H1 (cell line): ENCODE measurements around the gene OMP. TPM values are rescaled to one million over a fixed set of nuclear protein-coding genes. Genes with fewer than 3 reads are reported as not detected.

Source experiments
- CTCF ChIA-PET: fragments of 300-600 bp; sonication (Branson Sonifier 250); formaldehyde crosslinking; loops from one replicate; lab custom pipeline; 2021; ENCODE audit not compliant: partially characterized antibody; lab: Charles Lee
- POLR2A ChIA-PET: fragments of 300-600 bp; sonication (Branson Sonifier 250); formaldehyde crosslinking; loops from one replicate; lab custom pipeline; 2021; ENCODE audit warnings: inconsistent platforms; ENCODE audit not compliant: partially characterized antibody; lab: Charles Lee
- DNase-seq, 2 experiments: peaks; one replicate each; pipeline versions ENCODE4 v3.0.0 to v3.0.0-alpha.2; 2010 to 2022; ENCODE audit warnings: low spot score in 2 of 2, low read depth in 1 of 2, mixed read lengths in 1 of 2
- FAIRE-seq: peaks from 2 replicates; lab custom pipeline; 2011; peaks lifted over from hg19 to GRCh38; lab: Jason Lieb, UNC
- H2AFZ ChIP-seq: 2 replicates; pipeline ENCODE4 v1.8.1; 2012; ENCODE audit warnings: low read length, inconsistent platforms
- H2AK5ac ChIP-seq: 2 replicates; pipeline ENCODE4 v1.6.1; 2013; ENCODE audit warnings: low read depth, low read length
- H2BK120ac ChIP-seq: replicated peaks from 2 replicates; pipeline ENCODE3; 2013; ENCODE audit warnings: low read depth, low read length, inconsistent platforms
- H2BK12ac ChIP-seq: 2 replicates; pipeline ENCODE4 v1.6.1; 2013; ENCODE audit warnings: low read depth, low read length
- H2BK15ac ChIP-seq: 2 replicates; pipeline ENCODE4 v1.6.1; 2013; ENCODE audit warnings: low read length
- H2BK20ac ChIP-seq: 2 replicates; pipeline ENCODE4 v1.6.1; 2013; ENCODE audit warnings: low read length
- H2BK5ac ChIP-seq: 2 replicates; pipeline ENCODE4 v1.6.1; 2013; ENCODE audit warnings: low read depth, low read length
- H3K14ac ChIP-seq: 2 replicates; pipeline ENCODE4 v1.6.1; 2013; ENCODE audit warnings: inconsistent platforms; ENCODE audit not compliant: insufficient read length
- H3K18ac ChIP-seq: 2 replicates; pipeline ENCODE4 v1.6.1; 2013; ENCODE audit warnings: low read length; ENCODE audit errors: extremely low read depth
- H3K23ac ChIP-seq: 2 replicates; pipeline ENCODE4 v1.6.1; 2013; ENCODE audit warnings: inconsistent platforms; ENCODE audit not compliant: insufficient read length
- H3K23me2 ChIP-seq: 2 replicates; pipeline ENCODE4 v1.6.1; 2013; ENCODE audit warnings: low read depth, low read length
- H3K27ac ChIP-seq: 2 replicates; pipeline ENCODE4 v1.6.1; 2011; ENCODE audit warnings: low read depth, low read length, inconsistent platforms
- H3K27me3 ChIP-seq, 4 experiments: replicated peaks in 1 of 4; 1 replicate in 1 of 4; 2 replicates in 3 of 4; pipeline versions ENCODE4 v1.6.1 to v1.8.1; 2011 to 2013; ENCODE audit warnings: low read length in 3 of 4, mild to moderate bottlenecking in 3 of 4, inconsistent platforms in 2 of 4, mixed read lengths in 2 of 4, moderate library complexity in 1 of 4; ENCODE audit not compliant: control insufficient read depth in 3 of 4, insufficient read depth in 3 of 4; ENCODE audit errors: extremely low read depth in 1 of 4
- H3K36me3 ChIP-seq, 4 experiments: 2 replicates each; pipeline versions ENCODE4 v1.6.1 to v1.8.1; 2011 to 2013; ENCODE audit warnings: mild to moderate bottlenecking in 4 of 4, low read length in 3 of 4, moderate library complexity in 2 of 4, control low read depth in 1 of 4, inconsistent platforms in 1 of 4; ENCODE audit not compliant: insufficient read depth in 4 of 4, control insufficient read depth in 2 of 4
- H3K4ac ChIP-seq: replicated peaks from 2 replicates; pipeline ENCODE3; 2013; ENCODE audit warnings: low read length, low read depth, mixed read lengths, inconsistent platforms; ENCODE audit not compliant: insufficient read length
- H3K4me1 ChIP-seq, 4 experiments: replicated peaks in 1 of 4; 1 replicate in 1 of 4; 2 replicates in 3 of 4; pipeline versions ENCODE4 v1.6.1 to v1.8.1; 2011 to 2013; ENCODE audit warnings: low read length in 3 of 4, inconsistent platforms in 2 of 4, mixed read lengths in 1 of 4; ENCODE audit not compliant: insufficient read depth in 4 of 4, control insufficient read depth in 3 of 4
- H3K4me2 ChIP-seq, 2 experiments: 2 replicates each; pipeline versions ENCODE4 v1.6.1 to v1.8.1; 2011 to 2013; ENCODE audit warnings: low read depth in 2 of 2, low read length in 2 of 2, control low read depth in 1 of 2, inconsistent platforms in 1 of 2, mild to moderate bottlenecking in 1 of 2; ENCODE audit not compliant: insufficient read depth in 1 of 2
- H3K4me3 ChIP-seq, 4 experiments: fragments of 200-600, 300-600 bp in 1 of 4; sonication (generic), shearing (Covaris generic), sonication (Bioruptor Twin) in 1 of 4; 2 replicates each; pipeline versions ENCODE4 v1.5.1 to v1.8.1; 2011 to 2016; ENCODE audit warnings: low read length in 4 of 4, low read depth in 3 of 4, control low read depth in 2 of 4, inconsistent platforms in 2 of 4, mild to moderate bottlenecking in 2 of 4, mixed read lengths in 1 of 4, moderate library complexity in 1 of 4; ENCODE audit not compliant: insufficient read depth in 2 of 4; ENCODE audit errors: extremely low read depth in 1 of 4
- H3K56ac ChIP-seq: replicated peaks from 2 replicates; pipeline ENCODE3; 2013; ENCODE audit warnings: low read depth, mild to moderate bottlenecking, mixed read lengths, low read length, inconsistent platforms; ENCODE audit not compliant: insufficient read length
- H3K79me1 ChIP-seq: 2 replicates; pipeline ENCODE4 v1.6.1; 2013; ENCODE audit warnings: low read depth, low read length, control low read depth
- H3K79me2 ChIP-seq, 2 experiments: 2 replicates each; pipeline versions ENCODE4 v1.6.1 to v1.8.1; 2012 to 2013; ENCODE audit warnings: low read length in 2 of 2, mild to moderate bottlenecking in 2 of 2, inconsistent platforms in 1 of 2; ENCODE audit not compliant: insufficient read depth in 2 of 2, control insufficient read depth in 1 of 2
- H3K9ac ChIP-seq, 4 experiments: replicated peaks in 1 of 4; 1 replicate in 1 of 4; 2 replicates in 3 of 4; pipeline versions ENCODE4 v1.6.1 to v1.8.1; 2011 to 2013; ENCODE audit warnings: low read depth in 3 of 4, low read length in 3 of 4, control low read depth in 2 of 4, mild to moderate bottlenecking in 2 of 4, moderate library complexity in 2 of 4, inconsistent platforms in 1 of 4; ENCODE audit errors: extremely low read depth in 1 of 4
- H3K9me3 ChIP-seq, 2 experiments: 2 replicates each; pipeline versions ENCODE4 v1.6.1 to v1.8.1; 2012 to 2013; ENCODE audit warnings: mild to moderate bottlenecking in 2 of 2, moderate library complexity in 2 of 2, control low read depth in 1 of 2, inconsistent platforms in 1 of 2, low read depth in 1 of 2, low read length in 1 of 2, mixed read lengths in 1 of 2; ENCODE audit not compliant: insufficient read depth in 2 of 2
- H4K20me1 ChIP-seq, 2 experiments: replicated peaks in 1 of 2; 2 replicates each; pipeline versions ENCODE3 to v1.8.1; 2011 to 2013; ENCODE audit warnings: inconsistent platforms in 2 of 2, low read length in 2 of 2, mild to moderate bottlenecking in 1 of 2; ENCODE audit not compliant: insufficient read depth in 2 of 2, control insufficient read depth in 1 of 2
- H4K5ac ChIP-seq: 2 replicates; pipeline ENCODE4 v1.6.1; 2013; ENCODE audit warnings: low read length, low read depth, mixed read lengths, inconsistent platforms; ENCODE audit not compliant: insufficient read length
- H4K8ac ChIP-seq: 2 replicates; pipeline ENCODE4 v1.8.0; 2013; ENCODE audit warnings: mild to moderate bottlenecking, moderate library complexity, low read length, inconsistent platforms; ENCODE audit not compliant: insufficient read depth; ENCODE audit errors: extremely low read depth
- H4K91ac ChIP-seq: replicated peaks from 2 replicates; pipeline ENCODE3; 2013; ENCODE audit warnings: low read length, mixed read lengths, inconsistent platforms; ENCODE audit not compliant: insufficient read length
- BCL11A ChIP-seq, 2 experiments: IDR thresholded peaks; one replicate each; pipeline ENCODE4 v1.6.1; 2011; ENCODE audit warnings: low read depth in 2 of 2, low read length in 2 of 2, mild to moderate bottlenecking in 2 of 2
- CBX5 ChIP-seq: fragments of 300-800, 300-1000 bp; sonication (generic); IDR thresholded peaks from 2 replicates; pipeline ENCODE4 v1.7.1; 2016; ENCODE audit warnings: antibody characterized with exemption, low read length, low read depth
- CEBPB ChIP-seq: IDR thresholded peaks from 2 replicates; pipeline ENCODE4 v1.6.1; 2012; ENCODE audit warnings: low read depth, low read length
- CHD1 ChIP-seq: IDR thresholded peaks from 2 replicates; pipeline ENCODE4 v1.6.1; 2012; ENCODE audit warnings: low read depth, low read length, improper control_type of control experiment
- GABPA ChIP-seq: IDR thresholded peaks from 2 replicates; pipeline ENCODE4 v1.6.1; 2011; ENCODE audit warnings: mild to moderate bottlenecking, low read length, moderate library complexity, borderline replicate concordance; ENCODE audit not compliant: insufficient read depth
- GTF2F1 ChIP-seq: IDR thresholded peaks from 2 replicates; pipeline ENCODE4 v1.6.1; 2012; ENCODE audit warnings: low read depth, low read length, improper control_type of control experiment, borderline replicate concordance
- HDAC2 ChIP-seq, 2 experiments: fragments of 300-600 bp in 1 of 2; sonication (generic) in 1 of 2; IDR thresholded peaks; 2 replicates each; pipeline ENCODE4 v1.6.1; 2011 to 2012; ENCODE audit warnings: low read depth in 2 of 2, low read length in 2 of 2, mild to moderate bottlenecking in 2 of 2, moderate library complexity in 2 of 2, borderline replicate concordance in 1 of 2, inconsistent platforms in 1 of 2
- MAFK ChIP-seq: IDR thresholded peaks from 2 replicates; pipeline ENCODE4 v1.6.1; 2012; ENCODE audit warnings: low read depth, mild to moderate bottlenecking, improper control_type of control experiment, low read length
- NRF1 ChIP-seq: IDR thresholded peaks from 2 replicates; pipeline ENCODE4 v1.6.1; 2011; ENCODE audit warnings: mild to moderate bottlenecking, low read depth, low read length, improper control_type of control experiment
- SAP30 ChIP-seq: fragments of 300-600 bp; sonication (generic); IDR thresholded peaks from 2 replicates; pipeline ENCODE4 v1.7.1; 2012; ENCODE audit warnings: low read length, moderate library complexity, mild to moderate bottlenecking, inconsistent platforms; ENCODE audit not compliant: insufficient read depth, insufficient replicate concordance
- SP2 ChIP-seq: IDR thresholded peaks from 2 replicates; pipeline ENCODE4 v1.6.1; 2012; ENCODE audit warnings: mild to moderate bottlenecking, low read length, inconsistent platforms
- SUZ12 ChIP-seq: fragments of 200-600 bp; sonication (generic); IDR thresholded peaks from 2 replicates; pipeline ENCODE4 v1.6.1; 2012; ENCODE audit warnings: mild to moderate bottlenecking, inconsistent platforms, low read length, moderate library complexity, mixed read lengths
- TAF7 ChIP-seq: optimal IDR thresholded peaks from 2 replicates; pipeline ENCODE3; 2011; ENCODE audit warnings: low read depth, mild to moderate bottlenecking, inconsistent platforms, low read length, moderate library complexity, borderline replicate concordance
- TEAD4 ChIP-seq: IDR thresholded peaks from 2 replicates; pipeline ENCODE4 v1.6.1; 2012; ENCODE audit warnings: low read depth, low read length, inconsistent platforms, mixed read lengths
- WGBS, 2 experiments: shearing (Covaris generic) in 1 of 2; methylation state at CpG; one replicate each; pipeline versions ENCODE4 v1.1.6 to v1.1.7; 2013 to 2015; ENCODE audit warnings: low lambda C conversion rate in 2 of 2, mixed read lengths in 2 of 2, inconsistent platforms in 1 of 2, low coverage in 1 of 2, missing lambda C conversion rate in 1 of 2; ENCODE audit not compliant: insufficient replicate concordance in 2 of 2, insufficient coverage in 1 of 2, insufficient read length in 1 of 2; ENCODE audit errors: extremely low coverage in 1 of 2, missing lambda C conversion rate in 1 of 2; 5-methylcytosine and 5-hydroxymethylcytosine counted together
- polyA plus RNA-seq, 7 experiments: library from polyadenylated mRNA; depleted of rRNA in 3 of 7; stranded (reverse) in 5 of 7; unstranded in 2 of 7; fragments of >200 nt in 5 of 7; fragments of 200-250 nt in 2 of 7; gene quantifications; 1 replicate in 5 of 7; 2 replicates in 1 of 7; 4 replicates in 1 of 7; pipeline versions ENCODE4 v1.2.1 to v1.2.3, GENCODE V29; 2011 to 2013; ENCODE audit warnings: missing spikeins in 2 of 7, mixed read lengths in 2 of 7
- total RNA-seq: library from RNA; stranded (reverse); fragmentation: NEBNext Ultra II Directional; extraction: Animal tissue kit (Norgen Biotek cat#: 25700); gene quantifications from 2 replicates; pipeline ENCODE4 v1.2.1, GENCODE V29; 2021

Gene OMP
- total and polyA plus RNA-seq, 2 of the 8 experiments (the other 6 are each of a cell fraction or from before 2014, with no cell fraction given), result not detected

DNA sequence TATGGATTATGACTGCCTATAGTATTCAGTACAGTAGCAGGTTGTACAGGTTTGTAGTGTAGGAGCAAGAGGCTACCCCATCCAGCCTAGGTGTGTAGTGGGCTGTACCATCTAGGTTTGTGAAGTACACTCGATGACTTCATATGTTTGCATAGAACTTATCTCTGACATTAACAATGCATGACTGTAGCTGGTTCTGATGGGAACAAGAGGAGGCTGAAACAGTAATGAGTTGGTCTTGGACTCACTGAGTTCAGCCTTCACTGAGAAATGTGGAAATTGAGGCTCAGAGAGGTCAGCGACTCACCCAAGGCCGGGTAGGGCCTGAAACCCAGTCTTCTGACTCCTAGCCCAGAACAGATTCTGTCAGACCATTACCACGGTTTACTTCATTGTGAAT lies 38.4 kb downstream of the OMP start:
- no peak overlapping the region for H2BK5ac ChIP-seq
- H3K23ac ChIP-seq, result no peak overlapping the region
- no peak overlapping the region for H4K8ac ChIP-seq
- H2BK12ac ChIP-seq, result no peak overlapping the region
- no peak overlapping the region for H3K4me2 ChIP-seq
- no peak overlapping the region for H3K14ac ChIP-seq
- no peak overlapping the region for H2AFZ ChIP-seq
- H4K5ac ChIP-seq, result no peak overlapping the region
- H3K79me2 ChIP-seq, result no peaks in the 10 kb centered on the region
- H2AK5ac ChIP-seq, result no peak overlapping the region; the same call in 1 of the 2 replicates
- H3K9ac ChIP-seq, result no peak overlapping the region
- DNase-seq (no peak), FAIRE-seq (no peak)
- H3K4me3 ChIP-seq, result no peak overlapping the region
- H3K36me3 ChIP-seq, result no peaks in the 10 kb centered on the region
- ChIA-PET CTCF (interaction anchor here (0.9 to 6.0 kb wide), 8 partner anchors 8 to 58 kb away, joined by 3 to 48 read pairs (median 4); partner anchors contain the start of gene MYO7A), POLR2A (interaction anchor here (1.7 kb wide), 1 partner anchor 9 kb away, joined by 6 read pairs; no protein-coding TSS in a partner anchor)
- no peak overlapping the region for H3K27ac ChIP-seq
- H3K79me1 ChIP-seq, result no peaks in the 10 kb centered on the region
- H3K18ac ChIP-seq, result no peak overlapping the region
- no peak overlapping the region for H2BK15ac ChIP-seq
- H3K4me1 ChIP-seq, result peaks cover 0 to 9% (median 3%) of the 10 kb centered on the region in 4 experiments; a peak in 4 of 7 replicates
- no peaks in the 10 kb centered on the region; a peak in 1 of 7 replicates for H3K27me3 ChIP-seq
- H3K9me3 ChIP-seq, result no peaks in the 10 kb centered on the region
- no peaks in the 10 kb centered on the region for H4K20me1 ChIP-seq
- no peak overlapping the region for H4K91ac ChIP-seq
- H2BK120ac ChIP-seq, result no peak overlapping the region
- H2BK20ac ChIP-seq, result no peak overlapping the region
- no peak overlapping the region for H3K4ac ChIP-seq
- no peak overlapping the region for H3K56ac ChIP-seq
- H3K23me2 ChIP-seq, result no peaks in the 10 kb centered on the region
- 91% methylated on average over 4 of the region's 4 CpGs; no CpG with 5 or more reads in 1 of the 2 experiments for WGBS, 2 experiments
- TF ChIP-seq BCL11A (IDR thresholded peaks at IDR 0.05; ENCODE audit: low read depth in 2 of 2, low read length in 2 of 2) (no peak), CBX5 (no peak), SUZ12 (no peak), GABPA (no peak), TEAD4 (no peak), NRF1 (no peak), TAF7 (no peak), SAP30 (no peak), GTF2F1 (no peak), SP2 (no peak), HDAC2 (IDR thresholded peaks at IDR 0.05; ENCODE audit: borderline replicate concordance in 1 of 2, low read depth in 2 of 2, low read length in 2 of 2) (no peak), CEBPB (no peak), CHD1 (no peak), MAFK (no peak)
